DOHH2 (cell line): ENCODE measurements around the gene CCDC182.

ENCODE experiments used
- H3F3A ChIP-seq: fragments of 200-600 bp; sonication (generic), shearing (Covaris generic); 2 replicates; pipeline ENCODE4 v1.6.0; 2016; ENCODE audit warnings: antibody characterized with exemption, mild to moderate bottlenecking; ENCODE audit not compliant: control insufficient read depth, insufficient read depth
- H3K27ac ChIP-seq: fragments of 200-600 bp; sonication (generic); 2 replicates; pipeline ENCODE4 v1.5.1; 2014; ENCODE audit warnings: low read depth, mild to moderate bottlenecking, low read length, moderate library complexity
- H3K27me3 ChIP-seq: fragments of 200-600 bp; sonication (generic); 2 replicates; pipeline ENCODE4 v1.6.1; 2014; ENCODE audit warnings: mild to moderate bottlenecking, low read length, mixed read lengths; ENCODE audit not compliant: control insufficient read depth
- H3K36me3 ChIP-seq: fragments of 200-600 bp; sonication (generic); 2 replicates; pipeline ENCODE4 v1.6.1; 2014; ENCODE audit warnings: mild to moderate bottlenecking, low read length, moderate library complexity, mixed read lengths; ENCODE audit not compliant: control insufficient read depth
- H3K4me1 ChIP-seq: fragments of 200-600 bp; sonication (generic); 2 replicates; pipeline ENCODE4 v1.6.1; 2014; ENCODE audit warnings: mild to moderate bottlenecking, low read length, mixed read lengths; ENCODE audit not compliant: control insufficient read depth
- H3K4me2 ChIP-seq: fragments of 200-600 bp; sonication (generic); 2 replicates; pipeline ENCODE4 v1.6.0; 2014; ENCODE audit warnings: mild to moderate bottlenecking, low read length, moderate library complexity
- H3K4me3 ChIP-seq: fragments of 200-600 bp; sonication (generic); 2 replicates; pipeline ENCODE4 v1.5.1; 2014; ENCODE audit warnings: mild to moderate bottlenecking, low read length, mixed read lengths
- H3K79me2 ChIP-seq: fragments of 200-600 bp; sonication (generic); 2 replicates; pipeline ENCODE4 v1.6.1; 2014; ENCODE audit warnings: mild to moderate bottlenecking, low read length, mixed read lengths; ENCODE audit not compliant: control insufficient read depth
- H3K9me2 ChIP-seq: fragments of 200-600 bp; sonication (generic); replicated peaks from 2 replicates; pipeline ENCODE4 v1.6.1; 2014; ENCODE audit warnings: mild to moderate bottlenecking, low read length, mixed read lengths; ENCODE audit not compliant: control insufficient read depth
- H3K9me3 ChIP-seq: fragments of 200-600 bp; sonication (generic); 2 replicates; pipeline ENCODE4 v1.6.1; 2014; ENCODE audit warnings: antibody characterized with exemption, low read length, mixed read lengths; ENCODE audit not compliant: control insufficient read depth, insufficient read depth
- H4K20me1 ChIP-seq: fragments of 200-600 bp; sonication (generic); 2 replicates; pipeline ENCODE4 v1.6.0; 2014; ENCODE audit warnings: low read depth, mild to moderate bottlenecking, antibody characterized with exemption, low read length, moderate library complexity; ENCODE audit not compliant: control insufficient read depth, insufficient read depth
- CTCF ChIP-seq: fragments of 200-600 bp; sonication (generic); IDR thresholded peaks from one replicate; pipeline ENCODE4 v1.5.1; 2014; ENCODE audit warnings: antibody characterized with exemption, mild to moderate bottlenecking, low read depth, low read length; ENCODE audit not compliant: poor library complexity, severe bottlenecking
- EZH2phosphoT487 ChIP-seq: fragments of 200-600 bp; sonication (generic); IDR thresholded peaks from 2 replicates; pipeline ENCODE4 v1.6.1; 2017; ENCODE audit warnings: borderline replicate concordance, mild to moderate bottlenecking, antibody characterized with exemption, low read length, moderate library complexity, mixed read lengths

The CCDC182 gene

GRCh38 chr17:57756951-57757350 lies 11.9 kb upstream of the CCDC182 start:
- TF ChIP-seq EZH2phosphoT487 = no peak
- TF ChIP-seq CTCF = no peak
- Histone ChIP-seq H3K27ac (no peak overlapping the region), H3K9me2 (no peaks in the 10 kb centered on the region), H3K27me3 (peaks cover 5% of the 10 kb centered on the region; the same call in 1 of the 2 replicates), H3K9me3 (no peaks in the 10 kb centered on the region), H3K79me2 (no peaks in the 10 kb centered on the region), H3K4me1 (no peaks in the 10 kb centered on the region), H3K36me3 (no peaks in the 10 kb centered on the region), H3K4me3 (no peak overlapping the region), H3K4me2 (no peak overlapping the region), H3F3A (no peaks in the 10 kb centered on the region), H4K20me1 (no peaks in the 10 kb centered on the region)

GRCh38 chr17:57755480-57756070 lies 10.5 kb upstream of the CCDC182 start:
- no peaks in the 10 kb centered on the region for H3K9me3 ChIP-seq
- no peaks in the 10 kb centered on the region for H3K79me2 ChIP-seq
- TF ChIP-seq CTCF (no peak), EZH2phosphoT487 (no peak)
- no peaks in the 10 kb centered on the region for H3K4me1 ChIP-seq
- no peak overlapping the region for H3K27ac ChIP-seq
- no peaks in the 10 kb centered on the region for H4K20me1 ChIP-seq
- H3F3A ChIP-seq = no peaks in the 10 kb centered on the region
- no peak overlapping the region for H3K4me2 ChIP-seq
- no peaks in the 10 kb centered on the region for H3K36me3 ChIP-seq
- no peaks in the 10 kb centered on the region for H3K9me2 ChIP-seq
- peaks cover 5% of the 10 kb centered on the region; the same call in 1 of the 2 replicates for H3K27me3 ChIP-seq
- no peak overlapping the region for H3K4me3 ChIP-seq

- Histone ChIP-seq H3K27me3 (peaks cover 2% of the 10 kb centered on the region; the same call in 1 of the 2 replicates), H3K79me2 (no peaks in the 10 kb centered on the region), H3F3A (no peaks in the 10 kb centered on the region), H3K4me3 (no peak overlapping the region), H3K36me3 (no peaks in the 10 kb centered on the region), H4K20me1 (no peaks in the 10 kb centered on the region), H3K4me1 (peaks cover 10% of the 10 kb centered on the region), H3K9me2 (no peaks in the 10 kb centered on the region), H3K27ac (no peak overlapping the region), H3K9me3 (no peaks in the 10 kb centered on the region), H3K4me2 (no peak overlapping the region)
- TF ChIP-seq CTCF (no peak), EZH2phosphoT487 (no peak)
Measured at GRCh38 chr17:57752031-57752905, 7.2 kb upstream of the CCDC182 start.
